Esophagus squamous epithelium (tissue), 5 donors: ENCODE measurements around the gene C19orf12. TPM values are rescaled to one million over a fixed set of nuclear protein-coding genes. Genes with fewer than 3 reads are reported as not detected.

Experiments used
- DNase-seq: peaks from one replicate; lab custom pipeline; 2025; lab: John Stamatoyannopoulos, UW
- H3K27ac ChIP-seq, 4 donors: fragments of 200-600 bp; sonication (generic); one replicate each; pipeline ENCODE4 v1.5.1; 2016 to 2019; ENCODE audit warnings: mild to moderate bottlenecking in 1 of 4
- H3K27me3 ChIP-seq, 4 donors: fragments of 200-600 bp; sonication (generic); 1 replicate in 3 of 4; 2 replicates in 1 of 4; pipeline versions ENCODE4 v1.5.1 to v1.6.0; 2017 to 2021; ENCODE audit warnings: antibody characterized with exemption in 1 of 4
- H3K36me3 ChIP-seq, 3 donors: fragments of 200-600 bp; sonication (generic); one replicate each; pipeline ENCODE4 v1.5.1; 2016 to 2019
- H3K4me1 ChIP-seq, 3 donors: fragments of 200-600 bp; sonication (generic); one replicate each; pipeline ENCODE4 v1.5.1; 2017 to 2019
- H3K4me3 ChIP-seq, 4 donors: fragments of 200-600 bp; sonication (generic); 1 replicate in 3 of 4; 2 replicates in 1 of 4; pipeline ENCODE4 v1.5.1; 2016 to 2019; ENCODE audit warnings: mild to moderate bottlenecking in 2 of 4, moderate library complexity in 1 of 4
- H3K9me3 ChIP-seq, 3 donors: fragments of 200-600 bp; sonication (generic); one replicate each; pipeline ENCODE4 v1.5.1; 2016 to 2019
- CTCF ChIP-seq, 6 experiments: fragments of 450-650 bp in 4 of 6; fragments of 200-600 bp in 2 of 6; sonication (generic) in 2 of 6; IDR thresholded peaks; one replicate each; pipeline ENCODE4 v1.5.1; 2016 to 2019; ENCODE audit warnings: antibody characterized with exemption in 6 of 6, mild to moderate bottlenecking in 4 of 6, moderate library complexity in 4 of 6
- POLR2A ChIP-seq, 4 donors: fragments of 450-650 bp; IDR thresholded peaks; one replicate each; pipeline ENCODE4 v1.6.1; 2017; ENCODE audit warnings: antibody characterized with exemption in 4 of 4, mild to moderate bottlenecking in 4 of 4, moderate library complexity in 3 of 4
- WGBS, 2 donors: methylation state at CpG; one replicate each; pipeline ENCODE4 v1.1.5; 2018; 5-methylcytosine and 5-hydroxymethylcytosine counted together
- intact Hi-C: fragments of 100-400 bp; cut with DNase I; formaldehyde crosslinking; loops from one replicate; pipeline ENCODE4 v1.15.0; 2022
- total RNA-seq, 4 donors: library from RNA; depleted of rRNA; stranded (reverse); fragments of >200 nt; gene quantifications; one replicate each; pipeline ENCODE4 v1.1.0, GENCODE V29; 2016
- donor health status: DM: yes; HTN: yes; CAD: no.

Gene C19orf12
- 10 to 100 TPM; 11.2 to 21.6 (median 18.3) TPM for total RNA-seq

GRCh38 chr19:29714953-29715700 is at the start of gene C19orf12:
TSS of gene C19orf12 (minus strand) at chr19:29715261. CDS start at chr19:29708413, 6,848 bp downstream.
- no peak for DNase-seq
- Histone ChIP-seq H3K27me3 (no peaks in the 10 kb centered on the region), H3K4me3 (peak within 1 kb of the TSS; percentile 79 to 98 (median 88)), H3K36me3 (peaks cover 0 to 10% (median 0%) of the 10 kb centered on the region in 3 donors), H3K4me1 (peaks cover 21 to 57% (median 23%) of the 10 kb centered on the region in 3 donors), H3K9me3 (no peaks in the 10 kb centered on the region), H3K27ac (peak within 1 kb of the TSS; percentile 93 to 98 (median 96))
- TF ChIP-seq CTCF (IDR thresholded peaks at IDR 0.05) (no peak), POLR2A (IDR thresholded peaks at IDR 0.05) (peak in 3 of 4 donors; percentile 25 to 81 (median 78))
- intact Hi-C loops: loop anchor here (5.0 kb wide), 1 partner anchor 108 kb away; the partner anchor contains the start of gene POP4
- no CpG with 5 or more reads among the region's 72 CpGs for WGBS, 2 donors

GRCh38 chr19:29764361-29764760 is 49.3 kb upstream of the C19orf12 start:
- no peak for DNase-seq
- 89 to 96% methylated on average over 6 of the region's 8 CpGs for WGBS, 2 donors
- intact Hi-C loops: no loop called here
- Histone ChIP-seq H3K36me3 (no peaks in the 10 kb centered on the region), H3K27ac (no peak overlapping the region), H3K4me1 (peaks cover 0 to 8% (median 6%) of the 10 kb centered on the region in 3 donors), H3K27me3 (peaks cover 0 to 18% (median 0%) of the 10 kb centered on the region in 4 donors), H3K4me3 (no peak overlapping the region), H3K9me3 (no peaks in the 10 kb centered on the region)
- TF ChIP-seq POLR2A (IDR thresholded peaks at IDR 0.05): no peak
- TF ChIP-seq CTCF (IDR thresholded peaks at IDR 0.05): no peak

GRCh38 chr19:29763196-29763595 is 48.1 kb upstream of the C19orf12 start:
- Histone ChIP-seq H3K4me3 (no peak overlapping the region), H3K4me1 (peaks cover 0 to 8% (median 6%) of the 10 kb centered on the region in 3 donors), H3K36me3 (no peaks in the 10 kb centered on the region), H3K27me3 (peaks cover 0 to 18% (median 0%) of the 10 kb centered on the region in 4 donors), H3K9me3 (no peaks in the 10 kb centered on the region), H3K27ac (no peak overlapping the region)
- DNase-seq: no peak
- intact Hi-C loops: no loop called here
- 77% methylated on average over 4 of the region's 4 CpGs for WGBS, 2 donors
- TF ChIP-seq CTCF (IDR thresholded peaks at IDR 0.05): no peak

- Histone ChIP-seq H3K4me1 (peaks cover 0 to 8% (median 6%) of the 10 kb centered on the region in 3 donors), H3K9me3 (no peaks in the 10 kb centered on the region), H3K27ac (no peak overlapping the region), H3K36me3 (no peaks in the 10 kb centered on the region), H3K27me3 (peaks cover 0 to 18% (median 0%) of the 10 kb centered on the region in 4 donors), H3K4me3 (no peak overlapping the region)
- intact Hi-C loops: no loop called here
- no peak for DNase-seq
- 63 to 70% methylated on average over 10 to 14 of the region's 14 CpGs for WGBS, 2 donors
- no peak for TF ChIP-seq CTCF (IDR thresholded peaks at IDR 0.05)
- TF ChIP-seq POLR2A (IDR thresholded peaks at IDR 0.05): no peak
These were observed 46.6 kb upstream of the C19orf12 start for GRCh38 chr19:29761575-29762232.
